A549 (cell line): ENCODE measurements around the gene SYT1.

Source experiments
- BHLHE40 ChIP-seq: IDR thresholded peaks from 2 replicates; pipeline ENCODE4 v1.6.1; 2012; ENCODE audit warnings: low read depth, low read length, inconsistent platforms
- CEBPB ChIP-seq, 2 experiments: fragments of >200 bp in 1 of 2; sonication (Bioruptor Twin) in 1 of 2; formaldehyde crosslinking in 1 of 2; IDR thresholded peaks; 2 replicates each; pipeline ENCODE4 v1.6.1; 2012 to 2016
- CHD4 ChIP-seq: fragments of 200-600 bp; sonication (generic); IDR thresholded peaks from 2 replicates; pipeline ENCODE4 v1.6.1; 2016; ENCODE audit warnings: antibody characterized with exemption, mild to moderate bottlenecking, borderline replicate concordance
- CTCF ChIP-seq: fragments of >200 bp; sonication (Bioruptor Twin); formaldehyde crosslinking; IDR thresholded peaks from 3 replicates; pipeline ENCODE4 v1.5.1; 2016
- EP300 ChIP-seq, 2 experiments: fragments of >200 bp; sonication (Bioruptor Twin); formaldehyde crosslinking; IDR thresholded peaks; 2 replicates in 1 of 2; 3 replicates in 1 of 2; pipeline ENCODE4 v1.6.1; 2016 to 2017
- JUNB ChIP-seq: fragments of >200 bp; sonication (Bioruptor Twin); formaldehyde crosslinking; IDR thresholded peaks from 2 replicates; pipeline ENCODE4 v1.6.1; 2016
- MAX ChIP-seq: IDR thresholded peaks from 2 replicates; pipeline ENCODE4 v1.6.1; 2012
- POLR2A ChIP-seq: IDR thresholded peaks from 2 replicates; pipeline ENCODE4 v1.6.1; 2012; ENCODE audit warnings: mild to moderate bottlenecking, low read length
- RAD21 ChIP-seq, 2 experiments: fragments of >200 bp in 1 of 2; sonication (Bioruptor Twin) in 1 of 2; formaldehyde crosslinking in 1 of 2; IDR thresholded peaks in 1 of 2; conservative IDR thresholded peaks in 1 of 2; 2 replicates in 1 of 2; 3 replicates in 1 of 2; pipeline ENCODE4 v1.6.1; 2012 to 2018; ENCODE audit warnings: inconsistent platforms in 1 of 2
- RARB ChIP-seq: fragments of 250-450 bp; sonication (Bioruptor Pico); IDR thresholded peaks from 2 replicates; pipeline ENCODE4 v1.8.0; 2021; ENCODE audit warnings: mild to moderate bottlenecking, moderate library complexity
- RCOR1 ChIP-seq: fragments of 150-350 bp; IDR thresholded peaks from 2 replicates; pipeline ENCODE4 v1.6.1; 2014; ENCODE audit warnings: antibody characterized with exemption, low read length, low read depth
- SMC3 ChIP-seq: fragments of >200 bp; sonication (Bioruptor Twin); formaldehyde crosslinking; IDR thresholded peaks from 3 replicates; pipeline ENCODE4 v1.6.1; 2018; ENCODE audit warnings: inconsistent platforms
- USF2 ChIP-seq: fragments of 450-650 bp; IDR thresholded peaks from 2 replicates; pipeline ENCODE4 v1.6.1; 2014; ENCODE audit warnings: antibody characterized with exemption

DNA sequence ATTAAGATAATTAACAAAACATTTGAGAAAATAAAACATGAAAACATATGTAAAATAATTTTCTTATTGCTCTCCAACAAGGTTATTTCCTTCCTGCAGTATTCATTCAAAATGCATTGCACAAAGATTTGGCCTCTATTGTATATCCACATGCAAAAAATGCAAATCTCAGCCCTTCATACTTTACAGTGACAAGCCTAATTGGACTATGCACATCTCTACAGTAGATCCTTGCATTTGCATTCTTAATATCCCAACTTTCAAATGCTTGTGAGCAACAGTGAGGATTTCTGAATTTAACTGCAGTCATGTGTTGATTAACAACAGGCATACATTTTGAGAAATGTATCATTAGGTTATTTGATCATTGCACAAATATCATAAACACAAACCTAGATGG is 492.5 kb downstream of the SYT1 start:
- TF ChIP-seq BHLHE40 (no peak), CTCF (no peak), POLR2A (no peak), CEBPB (IDR thresholded peaks at IDR 0.05) (no peak), SMC3 (no peak), RAD21 (conservative IDR thresholded peaks at IDR 0.05 in 1 of 2, IDR thresholded peaks at IDR 0.05 in 1 of 2) (no peak), EP300 (IDR thresholded peaks at IDR 0.05) (no peak), CHD4 (no peak), USF2 (no peak), RARB (CRISPR knock-in tag) (no peak), RCOR1 (no peak), JUNB (no peak), MAX (no peak)
